Astrocyte (in vitro differentiated cells and primary cell): ENCODE data around the gene ASCL2.

Source experiments
- CTCF ChIP-seq: IDR thresholded peaks from 2 replicates; pipeline ENCODE4 v1.5.1; 2011; ENCODE audit warnings: low read depth, mild to moderate bottlenecking, inconsistent platforms, low read length, moderate library complexity; ENCODE audit not compliant: insufficient read depth
- EZH2 ChIP-seq: IDR thresholded peaks from 2 replicates; pipeline ENCODE4 v1.6.1; 2012; ENCODE audit warnings: mild to moderate bottlenecking, low read length, inconsistent platforms; ENCODE audit not compliant: insufficient read depth

GRCh38 chr11:2277008-2277346 is 6.6 kb upstream of the ASCL2 start:
- TF ChIP-seq CTCF (no peak), EZH2 (no peak)
